Inferior parietal cortex (tissue), 1 donor: Measurements from ENCODE around the gene CSTPP1.

Experiments
- DNase-seq: peaks from one replicate; pipeline ENCODE4 v3.0.0-alpha.2; 2016; ENCODE audit errors: extremely low spot score

CSTPP1 gene

GRCh38 chr11:47131136-47131535, 194.6 kb downstream of the CSTPP1 start:
- DNase-seq, result no peak

- DNase-seq, result no peak
Observed at GRCh38 chr11:47132490-47132889, 195.9 kb downstream of the CSTPP1 start.

GRCh38 chr11:47132981-47133380, 196.4 kb downstream of the CSTPP1 start:
- DNase-seq, result no peak

GRCh38 chr11:47136327-47136726, 199.8 kb downstream of the CSTPP1 start:
- DNase-seq, result no peak

- DNase-seq, result no peak
Observed at GRCh38 chr11:47136921-47137320, 200.4 kb downstream of the CSTPP1 start.

GRCh38 chr11:47137476-47137875, 200.9 kb downstream of the CSTPP1 start:
- DNase-seq, result no peak

GRCh38 chr11:47139878-47140277, 203.3 kb downstream of the CSTPP1 start:
- no peak for DNase-seq

- DNase-seq, result no peak
Observed at GRCh38 chr11:47143322-47143721, 206.8 kb downstream of the CSTPP1 start.

DNA sequence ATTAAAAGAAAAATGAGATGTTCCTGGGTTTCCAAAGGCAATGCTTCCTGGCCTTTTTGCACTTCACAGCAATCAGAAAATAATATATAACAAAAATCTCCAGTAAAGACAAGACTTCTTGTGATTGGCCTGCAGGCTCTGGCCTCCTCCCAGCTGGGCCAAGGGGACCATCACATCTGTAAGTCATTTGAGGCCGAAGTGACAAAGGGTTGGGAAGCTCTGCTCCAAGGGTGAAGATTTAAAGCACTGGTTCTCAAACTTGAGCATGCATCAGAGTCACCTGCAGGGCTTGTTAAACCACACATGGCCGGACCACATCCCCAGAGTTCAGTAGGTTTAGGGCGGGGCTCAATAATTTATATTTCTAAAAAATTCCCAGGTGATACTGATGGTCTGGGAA, 208.0 kb downstream of the CSTPP1 start:
- no peak for DNase-seq

DNA sequence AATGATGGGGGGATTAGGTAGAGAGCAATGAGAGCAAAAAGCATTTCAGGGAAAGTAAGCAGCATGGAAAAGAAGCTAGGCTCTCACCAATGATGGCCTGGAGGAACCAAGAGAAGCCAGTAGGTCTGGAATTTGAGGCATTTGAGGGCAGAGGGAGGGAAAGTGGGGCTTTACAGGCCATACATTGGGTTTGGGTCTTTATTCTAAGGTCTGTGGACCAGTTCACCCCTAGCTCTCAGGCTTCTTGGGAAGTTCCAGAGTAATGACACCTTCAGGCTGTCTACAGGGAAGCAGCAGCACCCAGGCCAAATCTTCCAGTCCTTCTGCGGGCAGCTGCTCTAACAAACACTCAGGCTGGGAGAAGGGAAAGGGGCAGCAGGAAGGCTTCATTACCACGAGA, 210.7 kb downstream of the CSTPP1 start:
- no peak for DNase-seq

GRCh38 chr11:47147681-47148080, 211.1 kb downstream of the CSTPP1 start:
- DNase-seq, result no peak

DNA sequence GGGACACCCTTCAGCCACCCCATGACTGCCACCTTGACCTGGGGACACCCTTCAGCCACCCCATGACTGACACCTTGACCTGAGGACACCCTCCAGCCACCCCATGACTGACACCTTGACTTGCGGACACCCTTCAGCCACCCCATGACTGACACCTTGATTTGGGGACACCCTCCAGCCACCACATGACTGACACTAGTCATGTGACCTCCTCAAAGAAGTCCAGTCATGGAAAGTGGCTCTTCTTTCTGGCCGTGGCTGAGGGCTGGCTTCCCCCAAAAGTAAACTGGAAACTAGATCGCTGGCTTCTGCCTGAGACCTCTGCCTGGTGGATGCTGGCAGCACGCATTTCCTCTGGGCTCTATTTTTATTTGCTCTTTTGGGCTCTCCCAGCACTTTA, 211.7 kb downstream of the CSTPP1 start:
- DNase-seq, result no peak

DNA sequence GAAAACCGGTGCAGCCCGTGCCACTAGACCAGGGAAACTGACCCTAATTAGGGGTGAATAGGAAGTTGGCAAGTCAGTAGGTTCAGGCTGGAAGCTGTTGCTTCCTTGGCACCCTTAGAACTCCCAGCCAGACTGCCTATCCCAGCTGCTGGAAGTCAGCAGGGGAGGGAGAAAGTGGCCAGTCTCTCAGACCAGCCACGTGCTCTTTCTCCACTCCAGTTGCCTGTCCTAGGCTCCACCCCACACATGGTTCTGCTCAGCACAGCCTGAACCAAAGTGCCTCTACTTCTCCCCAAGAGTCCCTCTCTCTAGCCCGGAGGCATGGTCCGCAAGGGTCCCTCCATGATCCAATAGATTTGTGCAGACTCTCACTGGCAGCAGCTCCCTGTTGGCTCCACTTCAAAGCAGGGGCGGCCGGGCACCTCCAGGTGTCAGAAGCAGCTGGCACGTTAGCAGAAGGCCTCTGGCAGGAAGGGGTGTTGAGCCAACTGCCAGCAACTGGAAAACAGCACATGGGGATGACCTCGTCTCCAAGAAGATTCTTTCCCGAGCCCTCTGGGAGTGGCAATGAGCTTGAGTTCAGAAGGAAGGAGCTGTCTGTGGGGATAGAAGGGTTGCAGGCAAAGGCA, 212.5 kb downstream of the CSTPP1 start:
- no peak for DNase-seq

DNA sequence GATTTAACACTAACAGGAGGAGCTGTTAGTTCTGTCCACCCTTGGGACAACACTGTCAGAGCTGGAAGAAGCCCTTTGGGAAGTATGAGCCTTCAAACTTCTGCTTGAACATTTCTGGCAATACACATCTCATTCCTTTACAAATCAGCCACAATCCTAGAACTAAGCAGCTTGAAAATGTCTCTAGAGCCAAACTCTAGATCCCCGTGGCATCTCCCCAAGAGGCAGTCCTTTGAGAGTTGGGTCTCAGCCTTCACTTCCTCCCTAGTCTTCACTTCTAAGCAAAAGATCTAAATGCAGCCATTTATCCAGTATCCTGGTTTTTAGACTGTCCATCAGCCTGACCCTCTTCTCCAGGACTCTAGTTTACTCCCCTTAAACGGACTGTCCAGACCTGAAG, 213.2 kb downstream of the CSTPP1 start:
- DNase-seq, result no peak

- no peak for DNase-seq
Observed at GRCh38 chr11:47152126-47152952, 215.8 kb downstream of the CSTPP1 start.

GRCh38 chr11:47152953-47153950, 216.7 kb downstream of the CSTPP1 start:
- DNase-seq, result peak; percentile 89

GRCh38 chr11:47154616-47155570, 218.3 kb downstream of the CSTPP1 start:
- no peak for DNase-seq

GRCh38 chr11:47155879-47156278, 219.3 kb downstream of the CSTPP1 start:
- DNase-seq, result no peak

DNA sequence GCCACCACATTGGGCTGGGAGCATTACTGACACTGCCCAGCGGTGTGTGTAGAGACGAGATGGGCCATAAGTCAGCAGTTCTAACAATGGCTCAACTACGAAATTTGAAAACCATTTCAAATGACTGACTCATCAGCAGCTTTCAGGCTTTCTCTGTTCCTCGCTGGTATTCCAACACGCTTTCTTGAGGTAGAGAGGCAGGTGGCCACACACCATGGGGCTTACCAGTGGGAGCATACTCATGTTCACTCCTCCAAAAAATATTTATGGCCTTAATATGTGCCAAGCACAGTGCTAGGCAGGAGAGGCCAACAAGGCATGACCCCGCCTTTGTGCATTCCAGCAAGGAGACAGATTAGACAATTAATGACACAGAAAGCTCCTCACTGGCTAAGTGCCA, 219.8 kb downstream of the CSTPP1 start:
- DNase-seq, result no peak

- DNase-seq, result no peak
Observed at GRCh38 chr11:47156951-47157350, 220.4 kb downstream of the CSTPP1 start.

- no peak for DNase-seq
Observed at GRCh38 chr11:47157805-47158204, 221.2 kb downstream of the CSTPP1 start.
